ENCODE data around the gene FAM13A.
"Not testable (repeated sequence)": the region's sequence is repeated elsewhere in the genome, so short reads cannot be mapped to it uniquely, and the experiment has no call there.

FAM13A gene

GRCh38 chr4:88998001-88998400 is 59.0 kb downstream of the FAM13A start:
- no peak for DNase-seq

GRCh38 chr4:88995874-88996273 is 61.1 kb downstream of the FAM13A start:
- no peak for DNase-seq

- DNase-seq, result not testable (repeated sequence)
These were observed 61.7 kb downstream of the FAM13A start for GRCh38 chr4:88995257-88995656.

GRCh38 chr4:88993246-88993645 is 63.7 kb downstream of the FAM13A start:
- no peak for DNase-seq

GRCh38 chr4:88991746-88992145 is 65.2 kb downstream of the FAM13A start:
- no peak for DNase-seq

- no peak for DNase-seq
These were observed 67.0 kb downstream of the FAM13A start for GRCh38 chr4:88989990-88990389.

GRCh38 chr4:88985088-88985773 is 71.8 kb downstream of the FAM13A start:
- no peak for DNase-seq

GRCh38 chr4:88982757-88983156 is 74.2 kb downstream of the FAM13A start:
- DNase-seq, result no peak

GRCh38 chr4:88981993-88982392 is 75.0 kb downstream of the FAM13A start:
- no peak for DNase-seq

- DNase-seq, result no peak
These were observed 75.4 kb downstream of the FAM13A start for GRCh38 chr4:88981556-88981955.

- no peak for DNase-seq
These were observed 77.7 kb downstream of the FAM13A start for GRCh38 chr4:88979276-88979675.

GRCh38 chr4:88976775-88977035 is 80.3 kb downstream of the FAM13A start:
- DNase-seq, result no peak

GRCh38 chr4:88975958-88976774 is 80.8 kb downstream of the FAM13A start:
- no peak for DNase-seq

- no peak for DNase-seq
These were observed 85.4 kb downstream of the FAM13A start for GRCh38 chr4:88971536-88971935.

- DNase-seq, result no peak
These were observed 87.2 kb downstream of the FAM13A start for GRCh38 chr4:88969746-88970145.

- no peak for DNase-seq
These were observed 87.7 kb downstream of the FAM13A start for GRCh38 chr4:88969271-88969670.

- no peak for DNase-seq
These were observed 89.1 kb downstream of the FAM13A start for GRCh38 chr4:88967883-88968331.

- DNase-seq, result no peak
These were observed 91.9 kb downstream of the FAM13A start for GRCh38 chr4:88965053-88965452.

- DNase-seq, result no peak
These were observed 92.5 kb downstream of the FAM13A start for GRCh38 chr4:88964450-88964849.

GRCh38 chr4:88963817-88964216 is 93.2 kb downstream of the FAM13A start:
- DNase-seq, result no peak

GRCh38 chr4:88962396-88962795 is 94.6 kb downstream of the FAM13A start:
- no peak for DNase-seq

- DNase-seq, result no peak
These were observed 96.4 kb downstream of the FAM13A start for GRCh38 chr4:88960576-88960975.

GRCh38 chr4:88958080-88958479 is 98.9 kb downstream of the FAM13A start:
- no peak for DNase-seq

- DNase-seq, result no peak
These were observed 99.4 kb downstream of the FAM13A start for GRCh38 chr4:88957570-88957969.
